Measurements from ENCODE around the gene BRCA2.

BRCA2 gene

GRCh38 chr13:32390048-32390447 lies 74.7 kb downstream of the BRCA2 start:
- TF ChIP-seq ZFX (IDR thresholded peaks at IDR 0.05) (no peak), CTCF (conservative IDR thresholded peaks at IDR 0.05) (no peak)
- no peak overlapping the region for H3K27ac ChIP-seq

- no peak overlapping the region for H3K27ac ChIP-seq
- no peak for TF ChIP-seq CTCF (conservative IDR thresholded peaks at IDR 0.05)
- TF ChIP-seq ZFX (IDR thresholded peaks at IDR 0.05): no peak
These were observed 75.2 kb downstream of the BRCA2 start for GRCh38 chr13:32390484-32390883.

GRCh38 chr13:32391101-32391619 lies 75.9 kb downstream of the BRCA2 start:
- TF ChIP-seq CTCF (conservative IDR thresholded peaks at IDR 0.05): no peak
- no peak overlapping the region for H3K27ac ChIP-seq

- TF ChIP-seq ZFX (IDR thresholded peaks at IDR 0.05) (no peak), CTCF (conservative IDR thresholded peaks at IDR 0.05) (no peak)
- H3K27ac ChIP-seq: no peak overlapping the region
These were observed 87.8 kb downstream of the BRCA2 start for GRCh38 chr13:32403108-32403507.

GRCh38 chr13:32407854-32408253 lies 92.5 kb downstream of the BRCA2 start:
- H3K27ac ChIP-seq: no peak overlapping the region
- TF ChIP-seq CTCF (conservative IDR thresholded peaks at IDR 0.05) (no peak), ZFX (IDR thresholded peaks at IDR 0.05) (no peak)

GRCh38 chr13:32408296-32409000 lies 93.1 kb downstream of the BRCA2 start:
- TF ChIP-seq ZFX (IDR thresholded peaks at IDR 0.05) (no peak), CTCF (conservative IDR thresholded peaks at IDR 0.05) (no peak)
- no peak overlapping the region for H3K27ac ChIP-seq

GRCh38 chr13:32409001-32409313 lies 93.6 kb downstream of the BRCA2 start:
- TF ChIP-seq CTCF (conservative IDR thresholded peaks at IDR 0.05) (no peak), ZFX (IDR thresholded peaks at IDR 0.05) (no peak)
- H3K27ac ChIP-seq: no peak overlapping the region
